Ascending aorta (tissue), 2 donors: ENCODE measurements around the gene GDPD3. TPM values are rescaled to one million over a fixed set of nuclear protein-coding genes. Genes with fewer than 3 reads are reported as not detected.

Experiments used
- DNase-seq, 2 donors: peaks; one replicate each; pipeline ENCODE4 v3.0.0-alpha.2; 2019; ENCODE audit warnings: low spot score in 2 of 2
- H3K27ac ChIP-seq, 2 donors: fragments of 200-600 bp; sonication (generic); one replicate each; pipeline ENCODE4 v1.5.1; 2016 to 2017; ENCODE audit warnings: mild to moderate bottlenecking in 1 of 2
- H3K27me3 ChIP-seq: fragments of 200-600 bp; sonication (generic); one replicate; pipeline ENCODE4 v1.5.1; 2017
- H3K36me3 ChIP-seq, 2 donors: fragments of 200-600 bp; sonication (generic); one replicate each; pipeline ENCODE4 v1.5.1; 2016
- H3K4me1 ChIP-seq, 2 donors: fragments of 200-600 bp; sonication (generic); one replicate each; pipeline ENCODE4 v1.5.1; 2016 to 2017; ENCODE audit warnings: mild to moderate bottlenecking in 1 of 2
- H3K4me3 ChIP-seq, 2 donors: fragments of 200-600 bp; sonication (generic); one replicate each; pipeline ENCODE4 v1.5.1; 2016 to 2017; ENCODE audit warnings: mild to moderate bottlenecking in 1 of 2
- H3K9me3 ChIP-seq, 2 donors: fragments of 200-600 bp; sonication (generic); one replicate each; pipeline ENCODE4 v1.5.1; 2016
- CTCF ChIP-seq, 3 experiments: fragments of 200-600 bp in 2 of 3; fragments of 450-650 bp in 1 of 3; sonication (generic) in 2 of 3; IDR thresholded peaks; one replicate each; pipeline ENCODE4 v1.5.1; 2016 to 2019; ENCODE audit warnings: antibody characterized with exemption in 3 of 3, mild to moderate bottlenecking in 1 of 3, moderate library complexity in 1 of 3
- intact Hi-C: fragments of 100-400 bp; cut with DNase I; formaldehyde crosslinking; loops from one replicate; pipeline ENCODE4 v1.15.1; 2023
- total RNA-seq: library from RNA; depleted of rRNA; stranded (reverse); fragments of >200 nt; gene quantifications from one replicate; pipeline ENCODE4 v1.1.0, GENCODE V29; 2016

The GDPD3 gene
- total RNA-seq, 1 donor from 2014 or later: 0.53 TPM

GRCh38 chr16:30088237-30088831 is 25.0 kb downstream of the GDPD3 start:
- peaks cover 17 to 24% of the 10 kb centered on the region in 2 donors for H3K36me3 ChIP-seq

GRCh38 chr16:30087181-30087898 is 26.0 kb downstream of the GDPD3 start:
- H3K36me3 ChIP-seq: peaks cover 27 to 34% of the 10 kb centered on the region in 2 donors
- peaks cover 10 to 11% of the 10 kb centered on the region in 2 donors for H3K4me1 ChIP-seq
- no peak for TF ChIP-seq CTCF (IDR thresholded peaks at IDR 0.05)
- H3K4me3 ChIP-seq: no peak overlapping the region
- H3K27ac ChIP-seq: no peak overlapping the region
- intact Hi-C loops: no loop called here
- DNase-seq: no peak
- no peaks in the 10 kb centered on the region for H3K27me3 ChIP-seq
- no peaks in the 10 kb centered on the region for H3K9me3 ChIP-seq

More at GRCh38 chr16:30088237-30088831, 25.0 kb downstream of the GDPD3 start:
- intact Hi-C loops: no loop called here
- Histone ChIP-seq H3K9me3 (no peaks in the 10 kb centered on the region), H3K4me3 (no peak overlapping the region), H3K27me3 (no peaks in the 10 kb centered on the region), H3K4me1 (peaks cover 16 to 19% of the 10 kb centered on the region in 2 donors), H3K27ac (no peak overlapping the region)
- DNase-seq: no peak
- no peak for TF ChIP-seq CTCF (IDR thresholded peaks at IDR 0.05)

GRCh38 chr16:30086291-30087140 is 26.8 kb downstream of the GDPD3 start:
- no peak for DNase-seq
- TF ChIP-seq CTCF (IDR thresholded peaks at IDR 0.05): no peak
- intact Hi-C loops: no loop called here
- peaks cover 35 to 41% of the 10 kb centered on the region in 2 donors for H3K36me3 ChIP-seq
- peak overlapping the region; percentile 48 to 76 for H3K27ac ChIP-seq
- peaks cover 7 to 8% of the 10 kb centered on the region in 2 donors for H3K4me1 ChIP-seq
- no peaks in the 10 kb centered on the region for H3K9me3 ChIP-seq
- H3K27me3 ChIP-seq: no peaks in the 10 kb centered on the region
- H3K4me3 ChIP-seq: no peak overlapping the region

GRCh38 chr16:30085820-30086219 is 27.5 kb downstream of the GDPD3 start:
- no peaks in the 10 kb centered on the region for H3K27me3 ChIP-seq
- no peak for TF ChIP-seq CTCF (IDR thresholded peaks at IDR 0.05)
- H3K27ac ChIP-seq: peak overlapping the region; percentile 48 to 76
- DNase-seq: no peak
- H3K4me1 ChIP-seq: peaks cover under 1 to 3% of the 10 kb centered on the region in 2 donors
- intact Hi-C loops: no loop called here
- H3K4me3 ChIP-seq: no peak overlapping the region
- no peaks in the 10 kb centered on the region for H3K9me3 ChIP-seq
- peaks cover 42 to 48% of the 10 kb centered on the region in 2 donors for H3K36me3 ChIP-seq

- Histone ChIP-seq H3K36me3 (peaks cover 45 to 52% of the 10 kb centered on the region in 2 donors), H3K4me1 (peaks cover 0 to 3% of the 10 kb centered on the region in 2 donors), H3K27me3 (no peaks in the 10 kb centered on the region), H3K9me3 (no peaks in the 10 kb centered on the region), H3K27ac (peak overlapping the region; percentile 48 to 76), H3K4me3 (no peak overlapping the region)
- TF ChIP-seq CTCF (IDR thresholded peaks at IDR 0.05): no peak
- intact Hi-C loops: no loop called here
- no peak for DNase-seq
Observed at GRCh38 chr16:30085247-30085646, 28.1 kb downstream of the GDPD3 start.
